ENCODE results near the gene NDUFS6. TPM values are rescaled to one million over a fixed set of nuclear protein-coding genes. Genes with fewer than 3 reads are reported as not detected.
A peak's percentile ranks its signal among the peaks of the same experiment; 100 is the strongest.

The NDUFS6 gene
- total RNA-seq (2012; rRNA removed) (10.4 and 26.9 TPM in 2 replicates), polyA plus RNA-seq (2012; rRNA removed) (69.0 and 119 TPM in 2 replicates), Bru-seq, nascent RNA (percentile 82 among the genes with signal in this experiment), BruChase-seq, experiment 1, labeled RNA remaining after a 6-hour chase (percentile 65 among the genes with signal in this experiment), BruChase-seq, experiment 2, labeled RNA remaining after a 2-hour chase (percentile 76 among the genes with signal in this experiment)
- polyA plus RNA-seq (2012; cell fraction: cytosol; rRNA removed), result 70.7 and 121 TPM in 2 replicates
- 19.3 and 45.4 TPM in 2 replicates for polyA plus RNA-seq (2012; cell fraction: nucleus; rRNA removed; ENCODE audit: low replicate concordance)
- long read RNA-seq, transcript NDUFS6-201 (4 exons, 1,082 nt), result major isoform, 39 of 61 reads
- long read RNA-seq, partial matches to known transcripts, result 19 of 61 reads
- long read RNA-seq, other reads (novel, unspliced or antisense), result 3 of 61 reads

DNA sequence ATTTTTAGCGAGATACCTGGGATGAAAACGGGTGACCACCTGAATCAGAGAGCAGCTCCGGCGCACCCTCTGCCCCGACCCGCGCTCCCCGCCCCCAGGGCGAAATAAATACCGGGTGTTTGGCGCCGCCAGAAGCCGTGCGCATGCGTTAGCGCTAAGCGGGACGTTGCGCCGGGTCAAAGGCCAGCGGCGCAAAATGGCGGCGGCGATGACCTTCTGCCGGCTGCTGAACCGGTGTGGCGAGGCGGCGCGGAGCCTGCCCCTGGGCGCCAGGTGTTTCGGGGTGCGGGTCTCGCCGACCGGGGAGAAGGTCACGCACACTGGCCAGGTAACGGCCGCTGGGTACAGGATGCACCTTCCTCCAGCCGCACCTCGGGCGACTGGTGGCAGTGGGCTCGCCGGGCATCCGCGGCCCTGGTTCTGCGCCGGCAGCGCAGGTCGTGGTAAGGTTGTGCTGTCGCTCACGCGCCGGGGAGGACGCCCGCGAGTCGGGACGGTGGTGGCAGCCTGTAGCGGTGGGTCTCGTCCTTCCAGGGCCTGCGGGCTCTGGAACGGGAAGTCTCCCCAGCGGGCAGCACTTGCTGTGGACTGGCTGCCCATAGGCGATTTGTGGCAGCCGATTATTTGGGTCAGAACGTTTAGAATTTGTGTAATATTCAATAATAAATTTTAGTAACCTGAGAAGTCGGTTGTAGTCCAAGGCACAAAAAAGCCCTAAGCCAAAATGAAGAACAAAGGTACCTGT, at the start of gene NDUFS6:
Gene NDUFS6, plus strand, starts transcription at position 186 of the 745 bp plus-strand sequence. Its CDS starts 11 bp downstream, at position 197.
- Histone ChIP-seq H2AFZ (replicated peaks; ENCODE audit: low read length, poor library complexity) (peak within 1 kb of the TSS; percentile 98), H4K8ac (ENCODE audit: low read depth in 2 of 2, low read length in 2 of 2) (peak within 1 kb of the TSS; percentile 91 to 98), H3K14ac (replicated peaks; ENCODE audit: low read depth, low read length) (peak within 1 kb of the TSS; percentile 84), H3K9ac (ENCODE audit: low read depth, low read length) (peak within 1 kb of the TSS; percentile 97), H2AK5ac (ENCODE audit: low read depth, low read length) (peak within 1 kb of the TSS; percentile 89; the same call in 1 of the 2 replicates), H3K27me3 (ENCODE audit: control insufficient read depth, insufficient read depth, low read length) (no peaks in the 10 kb centered on the region), H3K9me1 (ENCODE audit: insufficient read depth, low read length) (peaks cover 7% of the 10 kb centered on the region; the same call in 1 of the 2 replicates), H2AK9ac (replicated peaks; ENCODE audit: low read depth, low read length, poor library complexity) (peak within 1 kb of the TSS; percentile 97), H3K4ac (ENCODE audit: low read depth, low read length) (peak within 1 kb of the TSS; percentile 89), H3K56ac (ENCODE audit: extremely low read depth, insufficient read depth, low read length) (peak within 1 kb of the TSS; percentile 60), H4K5ac (ENCODE audit: low read depth, low read length) (peak within 1 kb of the TSS; percentile 93), H3K4me1 (ENCODE audit: control insufficient read depth, insufficient read depth, low read length) (peaks cover 11% of the 10 kb centered on the region), H3K36me3 (ENCODE audit: control insufficient read depth, insufficient read depth, low read length) (peaks cover 48% of the 10 kb centered on the region), H3K79me1 (ENCODE audit: low read depth in 1 of 2, low read length in 2 of 2) (peaks cover 51 to 77% of the 10 kb centered on the region in 2 experiments), H2BK15ac (ENCODE audit: low read depth, low read length) (no peak within 1 kb of the TSS), H3K27ac (ENCODE audit: insufficient read depth, low read length) (peak within 1 kb of the TSS; percentile 92), H4K20me1 (ENCODE audit: insufficient read depth, low read length) (0 out of 2 replicates have a peak, but pooled peaks cover 5% of the 10 kb centered on the region), H3K18ac (ENCODE audit: low read depth, low read length) (peak within 1 kb of the TSS; percentile 24), H4K91ac (ENCODE audit: insufficient read depth, low read depth, low read length) (peak within 1 kb of the TSS; percentile 75), H3K23ac (ENCODE audit: low read depth, low read length) (peak within 1 kb of the TSS; percentile 85), H3K4me2 (ENCODE audit: low read depth, low read length) (peak within 1 kb of the TSS; percentile 93), H2BK5ac (ENCODE audit: low read depth, low read length, poor library complexity, severe bottlenecking) (peak within 1 kb of the TSS; percentile 86), H2BK20ac (ENCODE audit: low read depth, low read length) (no peak within 1 kb of the TSS), H3K4me3 (ENCODE audit: insufficient read depth, low read depth, low read length) (peak within 1 kb of the TSS; percentile 98), H2BK120ac (ENCODE audit: low read depth, low read length) (peak within 1 kb of the TSS; percentile 56), H3K9me3 (ENCODE audit: control insufficient read depth, insufficient read depth, low read length) (no peaks in the 10 kb centered on the region)
- peak; percentile 62 for ATAC-seq (ENCODE audit: low read depth)
- WGBS, 2 experiments (ENCODE audit: extremely low coverage in 2 of 2, insufficient read length in 1 of 2), result 0% methylated on average over 38 of the region's 69 CpGs; no CpG with 5 or more reads in 1 of the 2 experiments
- in situ Hi-C loops (cut with MboI; ENCODE audit: low sequenced_read_pairs) (no loop called here), intact Hi-C loops (cut with micrococcal nuclease) (loop anchor here (2.0 kb wide), 1 partner anchor 37 kb away; no protein-coding TSS in a partner anchor), dilution Hi-C loops (cut with HindIII; ENCODE audit: low sequenced_read_pairs, unreplicated experiment) (no loop called here)
- no peak for TF ChIP-seq RCOR1 (IDR thresholded peaks at IDR 0.05; ENCODE audit: insufficient replicate concordance, low read length)
- TF ChIP-seq, protein P1, sequence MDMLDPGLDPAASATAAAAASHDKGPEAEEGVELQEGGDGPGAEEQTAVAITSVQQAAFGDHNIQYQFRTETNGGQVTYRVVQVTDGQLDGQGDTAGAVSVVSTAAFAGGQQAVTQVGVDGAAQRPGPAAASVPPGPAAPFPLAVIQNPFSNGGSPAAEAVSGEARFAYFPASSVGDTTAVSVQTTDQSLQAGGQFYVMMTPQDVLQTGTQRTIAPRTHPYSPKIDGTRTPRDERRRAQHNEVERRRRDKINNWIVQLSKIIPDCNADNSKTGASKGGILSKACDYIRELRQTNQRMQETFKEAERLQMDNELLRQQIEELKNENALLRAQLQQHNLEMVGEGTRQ (IDR thresholded peaks at IDR 0.05; ENCODE audit: low read depth, low read length), result no peak
- TF ChIP-seq MAFK (IDR thresholded peaks at IDR 0.05; ENCODE audit: low read depth, low read length), result no peak
- TF ChIP-seq CEBPB (IDR thresholded peaks at IDR 0.05; ENCODE audit: low read depth, low read length), result no peak
- no peak for TF ChIP-seq RAD21 (IDR thresholded peaks at IDR 0.05; ENCODE audit: low read length)
- no peak for TF ChIP-seq BHLHE40 (IDR thresholded peaks at IDR 0.05; ENCODE audit: low read depth, low read length)
- TF ChIP-seq FOS (IDR thresholded peaks at IDR 0.05; ENCODE audit: low read depth, low read length), result no peak
- no peak for TF ChIP-seq MXI1 (IDR thresholded peaks at IDR 0.05; ENCODE audit: borderline replicate concordance, low read depth, low read length)
- TF ChIP-seq SMC3 (IDR thresholded peaks at IDR 0.05; ENCODE audit: low read depth, low read length), result no peak
- TF ChIP-seq CHD1 (IDR thresholded peaks at IDR 0.05; ENCODE audit: low read depth, low read length), result no peak
- peak; percentile 55 for DNase-seq
- no TSS peak for BruUV-seq (replicated peaks)
- ChIA-PET CTCF (interaction anchor here (1.5 kb wide), 1 partner anchor 37 kb away, joined by 8 read pairs; no protein-coding TSS in a partner anchor), POLR2A (ENCODE audit: unreplicated experiment) (no interaction called here)

All from IMR-90 (cell line).